K562 (cell line): Measurements from ENCODE around the gene KLF13. TPM values are rescaled to one million over a fixed set of nuclear protein-coding genes. Genes with fewer than 3 reads are reported as not detected.

Source experiments
- CBX2 ChIP-seq: fragments of 200-600 bp; sonication (generic); IDR thresholded peaks from one replicate; pipeline ENCODE4 v1.6.1; 2012; ENCODE audit warnings: mild to moderate bottlenecking, low read length, inconsistent platforms; ENCODE audit not compliant: insufficient read depth, poor library complexity, severe bottlenecking
- NFRKB ChIP-seq: fragments of 450-650 bp; IDR thresholded peaks from 2 replicates; pipeline ENCODE4 v1.6.1; 2016; ENCODE audit warnings: low read depth
- ZNF551 ChIP-seq: fragments of 250-450 bp; sonication (Bioruptor Pico); IDR thresholded peaks from 2 replicates; pipeline ENCODE4 v1.5.0; 2021; ENCODE audit warnings: mild to moderate bottlenecking, moderate library complexity
- polyA plus RNA-seq, 8 experiments: library from polyadenylated mRNA; depleted of rRNA in 4 of 8; stranded (reverse) in 5 of 8; unstranded in 3 of 8; fragments of >200 nt; fragmentation: Nextera tagmentation in 2 of 8; fragmentation: Illumina TruSeq in 1 of 8; extraction: Ambion mirVana in 2 of 8; extraction: Trizol in 1 of 8; gene quantifications; 2 replicates each; pipeline versions ENCODE4 v1.2.1 to v1.2.3, GENCODE V29; 2011 to 2014; ENCODE audit warnings: inconsistent platforms in 1 of 8, missing spikeins in 1 of 8
- total RNA-seq, 7 experiments: library from RNA; depleted of rRNA in 6 of 7; stranded (reverse); fragments of >200 nt in 6 of 7; fragmentation: Illumina TruSeq in 2 of 7; extraction: Trizol in 2 of 7; gene quantifications; 2 replicates each; pipeline versions ENCODE4 v1.2.1 to v1.2.3, GENCODE V29; 2011 to 2021; ENCODE audit warnings: low replicate concordance in 1 of 7
- TF ChIP-seq, protein P1 (sequence below), 2 experiments: fragments of 450-650 bp; formaldehyde crosslinking in 1 of 2; IDR thresholded peaks; 2 replicates each; pipeline versions ENCODE4 v1.4.0 to v1.6.1; 2014 to 2020; ENCODE audit warnings: mild to moderate bottlenecking in 2 of 2, borderline replicate concordance in 1 of 2, low read depth in 1 of 2
- TF ChIP-seq, protein P2 (sequence below): fragments of 450-650 bp; IDR thresholded peaks from 2 replicates; pipeline ENCODE4 v1.6.1; 2016; ENCODE audit warnings: mild to moderate bottlenecking, moderate library complexity
- TF ChIP-seq, protein P3 (sequence below): fragments of 450-650 bp; IDR thresholded peaks from 2 replicates; pipeline ENCODE4 v1.6.1; 2016; ENCODE audit warnings: antibody characterized with exemption

KLF13 gene
- total and polyA plus RNA-seq, 9 of the 15 experiments (the other 6 are each of a cell fraction or from before 2014, with no cell fraction given) = 1.8 to 10.5 (median 4.8) TPM

DNA sequence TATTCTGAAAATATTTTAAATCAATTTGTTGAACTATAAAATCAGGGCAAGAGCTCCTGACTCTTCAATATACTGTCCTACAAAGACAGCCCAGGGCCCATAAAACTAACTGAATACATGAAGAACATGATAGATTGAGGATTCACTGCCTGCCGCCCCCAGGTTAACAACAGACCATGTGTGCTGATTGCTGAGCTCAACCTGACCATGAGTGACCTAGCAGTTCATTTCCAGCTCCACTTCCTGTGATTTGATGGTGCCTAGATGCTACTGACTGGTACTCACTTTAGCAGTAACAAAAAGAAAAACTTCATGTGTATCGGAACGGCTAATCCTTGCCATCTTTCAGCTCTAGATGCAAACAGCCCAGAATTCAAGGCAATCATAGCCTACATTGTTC lies 9.6 kb upstream of the KLF13 start (continued):
- TF ChIP-seq, protein P1, sequence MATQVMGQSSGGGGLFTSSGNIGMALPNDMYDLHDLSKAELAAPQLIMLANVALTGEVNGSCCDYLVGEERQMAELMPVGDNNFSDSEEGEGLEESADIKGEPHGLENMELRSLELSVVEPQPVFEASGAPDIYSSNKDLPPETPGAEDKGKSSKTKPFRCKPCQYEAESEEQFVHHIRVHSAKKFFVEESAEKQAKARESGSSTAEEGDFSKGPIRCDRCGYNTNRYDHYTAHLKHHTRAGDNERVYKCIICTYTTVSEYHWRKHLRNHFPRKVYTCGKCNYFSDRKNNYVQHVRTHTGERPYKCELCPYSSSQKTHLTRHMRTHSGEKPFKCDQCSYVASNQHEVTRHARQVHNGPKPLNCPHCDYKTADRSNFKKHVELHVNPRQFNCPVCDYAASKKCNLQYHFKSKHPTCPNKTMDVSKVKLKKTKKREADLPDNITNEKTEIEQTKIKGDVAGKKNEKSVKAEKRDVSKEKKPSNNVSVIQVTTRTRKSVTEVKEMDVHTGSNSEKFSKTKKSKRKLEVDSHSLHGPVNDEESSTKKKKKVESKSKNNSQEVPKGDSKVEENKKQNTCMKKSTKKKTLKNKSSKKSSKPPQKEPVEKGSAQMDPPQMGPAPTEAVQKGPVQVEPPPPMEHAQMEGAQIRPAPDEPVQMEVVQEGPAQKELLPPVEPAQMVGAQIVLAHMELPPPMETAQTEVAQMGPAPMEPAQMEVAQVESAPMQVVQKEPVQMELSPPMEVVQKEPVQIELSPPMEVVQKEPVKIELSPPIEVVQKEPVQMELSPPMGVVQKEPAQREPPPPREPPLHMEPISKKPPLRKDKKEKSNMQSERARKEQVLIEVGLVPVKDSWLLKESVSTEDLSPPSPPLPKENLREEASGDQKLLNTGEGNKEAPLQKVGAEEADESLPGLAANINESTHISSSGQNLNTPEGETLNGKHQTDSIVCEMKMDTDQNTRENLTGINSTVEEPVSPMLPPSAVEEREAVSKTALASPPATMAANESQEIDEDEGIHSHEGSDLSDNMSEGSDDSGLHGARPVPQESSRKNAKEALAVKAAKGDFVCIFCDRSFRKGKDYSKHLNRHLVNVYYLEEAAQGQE (IDR thresholded peaks at IDR 0.05; ENCODE audit: borderline replicate concordance) = no peak
- TF ChIP-seq, protein P1 (CRISPR knock-in tag; IDR thresholded peaks at IDR 0.05; ENCODE audit: low read depth) = no peak
- TF ChIP-seq, protein P2, sequence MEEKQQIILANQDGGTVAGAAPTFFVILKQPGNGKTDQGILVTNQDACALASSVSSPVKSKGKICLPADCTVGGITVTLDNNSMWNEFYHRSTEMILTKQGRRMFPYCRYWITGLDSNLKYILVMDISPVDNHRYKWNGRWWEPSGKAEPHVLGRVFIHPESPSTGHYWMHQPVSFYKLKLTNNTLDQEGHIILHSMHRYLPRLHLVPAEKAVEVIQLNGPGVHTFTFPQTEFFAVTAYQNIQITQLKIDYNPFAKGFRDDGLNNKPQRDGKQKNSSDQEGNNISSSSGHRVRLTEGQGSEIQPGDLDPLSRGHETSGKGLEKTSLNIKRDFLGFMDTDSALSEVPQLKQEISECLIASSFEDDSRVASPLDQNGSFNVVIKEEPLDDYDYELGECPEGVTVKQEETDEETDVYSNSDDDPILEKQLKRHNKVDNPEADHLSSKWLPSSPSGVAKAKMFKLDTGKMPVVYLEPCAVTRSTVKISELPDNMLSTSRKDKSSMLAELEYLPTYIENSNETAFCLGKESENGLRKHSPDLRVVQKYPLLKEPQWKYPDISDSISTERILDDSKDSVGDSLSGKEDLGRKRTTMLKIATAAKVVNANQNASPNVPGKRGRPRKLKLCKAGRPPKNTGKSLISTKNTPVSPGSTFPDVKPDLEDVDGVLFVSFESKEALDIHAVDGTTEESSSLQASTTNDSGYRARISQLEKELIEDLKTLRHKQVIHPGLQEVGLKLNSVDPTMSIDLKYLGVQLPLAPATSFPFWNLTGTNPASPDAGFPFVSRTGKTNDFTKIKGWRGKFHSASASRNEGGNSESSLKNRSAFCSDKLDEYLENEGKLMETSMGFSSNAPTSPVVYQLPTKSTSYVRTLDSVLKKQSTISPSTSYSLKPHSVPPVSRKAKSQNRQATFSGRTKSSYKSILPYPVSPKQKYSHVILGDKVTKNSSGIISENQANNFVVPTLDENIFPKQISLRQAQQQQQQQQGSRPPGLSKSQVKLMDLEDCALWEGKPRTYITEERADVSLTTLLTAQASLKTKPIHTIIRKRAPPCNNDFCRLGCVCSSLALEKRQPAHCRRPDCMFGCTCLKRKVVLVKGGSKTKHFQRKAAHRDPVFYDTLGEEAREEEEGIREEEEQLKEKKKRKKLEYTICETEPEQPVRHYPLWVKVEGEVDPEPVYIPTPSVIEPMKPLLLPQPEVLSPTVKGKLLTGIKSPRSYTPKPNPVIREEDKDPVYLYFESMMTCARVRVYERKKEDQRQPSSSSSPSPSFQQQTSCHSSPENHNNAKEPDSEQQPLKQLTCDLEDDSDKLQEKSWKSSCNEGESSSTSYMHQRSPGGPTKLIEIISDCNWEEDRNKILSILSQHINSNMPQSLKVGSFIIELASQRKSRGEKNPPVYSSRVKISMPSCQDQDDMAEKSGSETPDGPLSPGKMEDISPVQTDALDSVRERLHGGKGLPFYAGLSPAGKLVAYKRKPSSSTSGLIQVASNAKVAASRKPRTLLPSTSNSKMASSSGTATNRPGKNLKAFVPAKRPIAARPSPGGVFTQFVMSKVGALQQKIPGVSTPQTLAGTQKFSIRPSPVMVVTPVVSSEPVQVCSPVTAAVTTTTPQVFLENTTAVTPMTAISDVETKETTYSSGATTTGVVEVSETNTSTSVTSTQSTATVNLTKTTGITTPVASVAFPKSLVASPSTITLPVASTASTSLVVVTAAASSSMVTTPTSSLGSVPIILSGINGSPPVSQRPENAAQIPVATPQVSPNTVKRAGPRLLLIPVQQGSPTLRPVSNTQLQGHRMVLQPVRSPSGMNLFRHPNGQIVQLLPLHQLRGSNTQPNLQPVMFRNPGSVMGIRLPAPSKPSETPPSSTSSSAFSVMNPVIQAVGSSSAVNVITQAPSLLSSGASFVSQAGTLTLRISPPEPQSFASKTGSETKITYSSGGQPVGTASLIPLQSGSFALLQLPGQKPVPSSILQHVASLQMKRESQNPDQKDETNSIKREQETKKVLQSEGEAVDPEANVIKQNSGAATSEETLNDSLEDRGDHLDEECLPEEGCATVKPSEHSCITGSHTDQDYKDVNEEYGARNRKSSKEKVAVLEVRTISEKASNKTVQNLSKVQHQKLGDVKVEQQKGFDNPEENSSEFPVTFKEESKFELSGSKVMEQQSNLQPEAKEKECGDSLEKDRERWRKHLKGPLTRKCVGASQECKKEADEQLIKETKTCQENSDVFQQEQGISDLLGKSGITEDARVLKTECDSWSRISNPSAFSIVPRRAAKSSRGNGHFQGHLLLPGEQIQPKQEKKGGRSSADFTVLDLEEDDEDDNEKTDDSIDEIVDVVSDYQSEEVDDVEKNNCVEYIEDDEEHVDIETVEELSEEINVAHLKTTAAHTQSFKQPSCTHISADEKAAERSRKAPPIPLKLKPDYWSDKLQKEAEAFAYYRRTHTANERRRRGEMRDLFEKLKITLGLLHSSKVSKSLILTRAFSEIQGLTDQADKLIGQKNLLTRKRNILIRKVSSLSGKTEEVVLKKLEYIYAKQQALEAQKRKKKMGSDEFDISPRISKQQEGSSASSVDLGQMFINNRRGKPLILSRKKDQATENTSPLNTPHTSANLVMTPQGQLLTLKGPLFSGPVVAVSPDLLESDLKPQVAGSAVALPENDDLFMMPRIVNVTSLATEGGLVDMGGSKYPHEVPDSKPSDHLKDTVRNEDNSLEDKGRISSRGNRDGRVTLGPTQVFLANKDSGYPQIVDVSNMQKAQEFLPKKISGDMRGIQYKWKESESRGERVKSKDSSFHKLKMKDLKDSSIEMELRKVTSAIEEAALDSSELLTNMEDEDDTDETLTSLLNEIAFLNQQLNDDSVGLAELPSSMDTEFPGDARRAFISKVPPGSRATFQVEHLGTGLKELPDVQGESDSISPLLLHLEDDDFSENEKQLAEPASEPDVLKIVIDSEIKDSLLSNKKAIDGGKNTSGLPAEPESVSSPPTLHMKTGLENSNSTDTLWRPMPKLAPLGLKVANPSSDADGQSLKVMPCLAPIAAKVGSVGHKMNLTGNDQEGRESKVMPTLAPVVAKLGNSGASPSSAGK = no peak
- no peak for TF ChIP-seq CBX2
- TF ChIP-seq, protein P3, sequence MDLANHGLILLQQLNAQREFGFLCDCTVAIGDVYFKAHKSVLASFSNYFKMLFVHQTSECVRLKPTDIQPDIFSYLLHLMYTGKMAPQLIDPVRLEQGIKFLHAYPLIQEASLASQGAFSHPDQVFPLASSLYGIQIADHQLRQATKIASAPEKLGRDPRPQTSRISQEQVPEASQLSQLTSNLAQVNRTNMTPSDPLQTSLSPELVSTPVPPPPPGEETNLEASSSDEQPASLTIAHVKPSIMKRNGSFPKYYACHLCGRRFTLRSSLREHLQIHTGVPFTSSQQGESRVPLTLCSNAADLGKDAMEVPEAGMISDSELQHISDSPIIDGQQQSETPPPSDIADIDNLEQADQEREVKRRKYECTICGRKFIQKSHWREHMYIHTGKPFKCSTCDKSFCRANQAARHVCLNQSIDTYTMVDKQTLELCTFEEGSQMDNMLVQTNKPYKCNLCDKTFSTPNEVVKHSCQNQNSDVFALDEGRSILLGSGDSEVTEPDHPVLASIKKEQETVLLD = no peak
- no peak for TF ChIP-seq NFRKB
- TF ChIP-seq ZNF551 (CRISPR knock-in tag) = no peak
